ENCODE measurements around the gene COPS7A.

GRCh38 chr12:6747216-6747615 is 23.4 kb downstream of the COPS7A start:
- TF ChIP-seq SUZ12 (IDR thresholded peaks at IDR 0.05; ENCODE audit: extremely low read depth, insufficient read depth, insufficient read length): no peak
- no peak for TF ChIP-seq ZNF274 (IDR thresholded peaks at IDR 0.05; ENCODE audit: low read depth, low read length)
- TF ChIP-seq YY1 (IDR thresholded peaks at IDR 0.05; ENCODE audit: insufficient read depth, insufficient read length): no peak
